Measurements from ENCODE around the gene SLC25A24.
A peak's percentile ranks its signal among the peaks of the same experiment; 100 is the strongest.
"Not testable (repeated sequence)": the region's sequence is repeated elsewhere in the genome, so short reads cannot be mapped to it uniquely, and the experiment has no call there.

Gene SLC25A24

GRCh38 chr1:108140177-108140576 lies 60.0 kb downstream of the SLC25A24 start:
- Mint-ChIP-seq H3K27me3 (no peaks in the 10 kb centered on the region), H3K9me3 (peaks cover 9% of the 10 kb centered on the region), H3K27ac (peak overlapping the region; percentile 77), H3K36me3 (ENCODE audit: low read depth) (peaks cover 56% of the 10 kb centered on the region), H3K4me1 (ENCODE audit: low read depth) (peaks cover 50% of the 10 kb centered on the region), H3K4me3 (no peak overlapping the region)
- intact Hi-C loops (cut with micrococcal nuclease): loop anchor here (5.0 kb wide), 1 partner anchor 57 kb away; no protein-coding TSS in a partner anchor

- H3K27me3 Mint-ChIP-seq; H3K4me3 Mint-ChIP-seq; intact Hi-C loops (cut with micrococcal nuclease); H3K27ac Mint-ChIP-seq; H3K9me3 Mint-ChIP-seq: not testable (repeated sequence)
- Mint-ChIP-seq H3K4me1 (ENCODE audit: low read depth) (peaks cover 49% of the 10 kb centered on the region), H3K36me3 (ENCODE audit: low read depth) (peaks cover 57% of the 10 kb centered on the region)
These were observed 60.6 kb downstream of the SLC25A24 start for GRCh38 chr1:108139555-108139954.

GRCh38 chr1:108133148-108133547 lies 67.0 kb downstream of the SLC25A24 start:
- H3K27me3 Mint-ChIP-seq; intact Hi-C loops (cut with micrococcal nuclease); H3K27ac Mint-ChIP-seq; H3K4me3 Mint-ChIP-seq; H3K9me3 Mint-ChIP-seq: not testable (repeated sequence)
- Mint-ChIP-seq H3K4me1 (ENCODE audit: low read depth) (peaks cover 33% of the 10 kb centered on the region), H3K36me3 (ENCODE audit: low read depth) (peaks cover 67% of the 10 kb centered on the region)

GRCh38 chr1:108132367-108132766 lies 67.8 kb downstream of the SLC25A24 start:
- Mint-ChIP-seq H3K36me3 (ENCODE audit: low read depth) (peaks cover 59% of the 10 kb centered on the region), H3K4me1 (ENCODE audit: low read depth) (peaks cover 33% of the 10 kb centered on the region)
- H3K27ac Mint-ChIP-seq; H3K27me3 Mint-ChIP-seq; H3K9me3 Mint-ChIP-seq; intact Hi-C loops (cut with micrococcal nuclease); H3K4me3 Mint-ChIP-seq: not testable (repeated sequence)

- intact Hi-C loops (cut with micrococcal nuclease); H3K9me3 Mint-ChIP-seq; H3K27me3 Mint-ChIP-seq; H3K4me3 Mint-ChIP-seq: not testable (repeated sequence)
- H3K4me1 Mint-ChIP-seq (ENCODE audit: low read depth): peaks cover 28% of the 10 kb centered on the region
- H3K27ac Mint-ChIP-seq: peak overlapping the region; percentile 9
- peaks cover 48% of the 10 kb centered on the region for H3K36me3 Mint-ChIP-seq (ENCODE audit: low read depth)
These were observed 68.9 kb downstream of the SLC25A24 start for GRCh38 chr1:108131281-108131680.

GRCh38 chr1:108130794-108131193 lies 69.3 kb downstream of the SLC25A24 start:
- H3K36me3 Mint-ChIP-seq (ENCODE audit: low read depth): peaks cover 44% of the 10 kb centered on the region
- H3K4me3 Mint-ChIP-seq: no peak overlapping the region
- H3K27me3 Mint-ChIP-seq: no peaks in the 10 kb centered on the region
- peaks cover 10% of the 10 kb centered on the region for H3K9me3 Mint-ChIP-seq
- H3K4me1 Mint-ChIP-seq (ENCODE audit: low read depth): peaks cover 28% of the 10 kb centered on the region
- intact Hi-C loops (cut with micrococcal nuclease): no loop called here
- H3K27ac Mint-ChIP-seq: peak overlapping the region; percentile 9

- H3K36me3 Mint-ChIP-seq (ENCODE audit: low read depth): peaks cover 39% of the 10 kb centered on the region
- intact Hi-C loops (cut with micrococcal nuclease): loop anchor here (10.0 kb wide), 1 partner anchor 165 kb away; the partner anchor contains the start of gene VAV3
- no peaks in the 10 kb centered on the region for H3K27me3 Mint-ChIP-seq
- peaks cover 28% of the 10 kb centered on the region for H3K4me1 Mint-ChIP-seq (ENCODE audit: low read depth)
- no peak overlapping the region for H3K27ac Mint-ChIP-seq
- H3K9me3 Mint-ChIP-seq: peaks cover 10% of the 10 kb centered on the region
- H3K4me3 Mint-ChIP-seq: no peak overlapping the region
These were observed 70.1 kb downstream of the SLC25A24 start for GRCh38 chr1:108129999-108130398.

- no peaks in the 10 kb centered on the region for H3K27me3 Mint-ChIP-seq
- no peak overlapping the region for H3K4me3 Mint-ChIP-seq
- H3K27ac Mint-ChIP-seq: no peak overlapping the region
- intact Hi-C loops (cut with micrococcal nuclease): loop anchor here (1.0 to 10.0 kb wide), 2 partner anchors 161 to 343 kb away; partner anchors contain the start of gene VAV3
- no peaks in the 10 kb centered on the region for H3K9me3 Mint-ChIP-seq
- H3K36me3 Mint-ChIP-seq (ENCODE audit: low read depth): peaks cover 6% of the 10 kb centered on the region
- H3K4me1 Mint-ChIP-seq (ENCODE audit: low read depth): peaks cover 8% of the 10 kb centered on the region
These were observed 74.6 kb downstream of the SLC25A24 start for GRCh38 chr1:108125312-108126138.

- H3K27ac Mint-ChIP-seq: no peak overlapping the region
- no peaks in the 10 kb centered on the region for H3K27me3 Mint-ChIP-seq
- peaks cover 6% of the 10 kb centered on the region for H3K36me3 Mint-ChIP-seq (ENCODE audit: low read depth)
- no peak overlapping the region for H3K4me3 Mint-ChIP-seq
- peaks cover 13% of the 10 kb centered on the region for H3K4me1 Mint-ChIP-seq (ENCODE audit: low read depth)
- intact Hi-C loops (cut with micrococcal nuclease): loop anchor here (1.0 to 10.0 kb wide), 2 partner anchors 160 to 342 kb away; partner anchors contain the start of gene VAV3
- H3K9me3 Mint-ChIP-seq: no peaks in the 10 kb centered on the region
These were observed 75.4 kb downstream of the SLC25A24 start for GRCh38 chr1:108124622-108125311.

GRCh38 chr1:108124023-108124422 lies 76.1 kb downstream of the SLC25A24 start:
- peaks cover 20% of the 10 kb centered on the region for H3K4me1 Mint-ChIP-seq (ENCODE audit: low read depth)
- no peak overlapping the region for H3K27ac Mint-ChIP-seq
- no peak overlapping the region for H3K4me3 Mint-ChIP-seq
- intact Hi-C loops (cut with micrococcal nuclease): loop anchor here (10.0 kb wide), 1 partner anchor 159 kb away; the partner anchor contains the start of gene VAV3
- peaks cover 6% of the 10 kb centered on the region for H3K36me3 Mint-ChIP-seq (ENCODE audit: low read depth)
- no peaks in the 10 kb centered on the region for H3K27me3 Mint-ChIP-seq
- no peaks in the 10 kb centered on the region for H3K9me3 Mint-ChIP-seq

- Mint-ChIP-seq H3K27ac (peak overlapping the region; percentile 39), H3K4me1 (ENCODE audit: low read depth) (peaks cover 32% of the 10 kb centered on the region), H3K36me3 (ENCODE audit: low read depth) (peaks cover 12% of the 10 kb centered on the region), H3K27me3 (no peaks in the 10 kb centered on the region), H3K4me3 (no peak overlapping the region), H3K9me3 (peaks cover 8% of the 10 kb centered on the region)
- intact Hi-C loops (cut with micrococcal nuclease): loop anchor here (10.0 kb wide), 1 partner anchor 157 kb away; the partner anchor contains the start of gene VAV3
These were observed 78.6 kb downstream of the SLC25A24 start for GRCh38 chr1:108121358-108122143.

- peaks cover 32% of the 10 kb centered on the region for H3K4me1 Mint-ChIP-seq (ENCODE audit: low read depth)
- no peak overlapping the region for H3K4me3 Mint-ChIP-seq
- no peaks in the 10 kb centered on the region for H3K27me3 Mint-ChIP-seq
- H3K9me3 Mint-ChIP-seq: peaks cover 8% of the 10 kb centered on the region
- H3K27ac Mint-ChIP-seq: peak overlapping the region; percentile 64
- intact Hi-C loops (cut with micrococcal nuclease): loop anchor here (10.0 kb wide), 1 partner anchor 155 kb away; the partner anchor contains the start of gene VAV3
- H3K36me3 Mint-ChIP-seq (ENCODE audit: low read depth): peaks cover 12% of the 10 kb centered on the region
These were observed 80.0 kb downstream of the SLC25A24 start for GRCh38 chr1:108120163-108120562.

GRCh38 chr1:108119500-108119899 lies 80.6 kb downstream of the SLC25A24 start:
- H3K4me1 Mint-ChIP-seq (ENCODE audit: low read depth): peaks cover 33% of the 10 kb centered on the region
- H3K27ac Mint-ChIP-seq: peak overlapping the region; percentile 64
- peaks cover 8% of the 10 kb centered on the region for H3K9me3 Mint-ChIP-seq
- no peak overlapping the region for H3K4me3 Mint-ChIP-seq
- peaks cover 12% of the 10 kb centered on the region for H3K36me3 Mint-ChIP-seq (ENCODE audit: low read depth)
- intact Hi-C loops (cut with micrococcal nuclease): loop anchor here (5.0 kb wide), 2 partner anchors 42 to 72 kb away; no protein-coding TSS in a partner anchor
- no peaks in the 10 kb centered on the region for H3K27me3 Mint-ChIP-seq

Data from dendritic cell treated with granulocyte-macrophage colony-stimulating factor and Interleukin-4, amounts not matched to agents 40 ng/mL and 50 ng/mL, for 4 days (primary cell).